HepG2 (cell line): ENCODE results near the gene SHF. TPM values are rescaled to one million over a fixed set of nuclear protein-coding genes. Genes with fewer than 3 reads are reported as not detected.
A peak's percentile ranks its signal among the peaks of the same experiment; 100 is the strongest.

Experiments used
- ATAC-seq: fragments of 200-7000 bp; cut with Tn5 transposase; 3 replicates; pipeline ENCODE4 v1.9.1; 2020; ENCODE audit warnings: mild to moderate bottlenecking, moderate library complexity
- BruUV-seq: library from RNA; stranded (reverse); fragments of 400-500 nt; replicated peaks from 2 replicates; lab custom pipeline; 2021; lab: Mats Ljungman, UMichigan
- CTCF ChIA-PET: fragments of 300-600 bp; formaldehyde crosslinking; extraction: SDS; loops from one replicate; lab custom pipeline; 2021; ENCODE audit warnings: low total read pairs, inconsistent platforms, low intra/inter-chr PET ratio; lab: Yijun Ruan, JAX
- POLR2A ChIA-PET: fragments of 350-600 bp; sonication (Branson Sonifier 250); formaldehyde crosslinking; loops from one replicate; lab custom pipeline; 2020; ENCODE audit warnings: antibody characterized with exemption, inconsistent platforms; lab: Yijun Ruan, JAX
- DNase-seq: peaks from one replicate; pipeline ENCODE4 v3.0.0-alpha.2; 2015; ENCODE audit warnings: low spot score
- FAIRE-seq: peaks from 3 replicates; lab custom pipeline; 2011; peaks lifted over from hg19 to GRCh38; lab: Jason Lieb, UNC
- H2AFZ ChIP-seq: one replicate; pipeline ENCODE4 v1.6.1; 2011; ENCODE audit warnings: low read length, inconsistent platforms
- H3K27ac ChIP-seq: fragments of 300-600 bp; 3 replicates; pipeline ENCODE4 v1.8.0; 2011; ENCODE audit warnings: mixed run types, mild to moderate bottlenecking, mixed read lengths, low read length, inconsistent platforms; ENCODE audit not compliant: insufficient read depth; ENCODE audit errors: extremely low read length
- H3K27me3 ChIP-seq, 2 experiments: fragments of 200-600 bp in 1 of 2; 2 replicates in 1 of 2; 3 replicates in 1 of 2; pipeline versions ENCODE4 v1.6.0 to v1.8.0; 2011; ENCODE audit warnings: low read length in 2 of 2, mild to moderate bottlenecking in 2 of 2, moderate library complexity in 2 of 2, inconsistent platforms in 1 of 2; ENCODE audit not compliant: insufficient read depth in 2 of 2, control insufficient read depth in 1 of 2
- H3K36me3 ChIP-seq, 2 experiments: fragments of 200-600 bp in 1 of 2; replicated peaks in 1 of 2; 2 replicates in 1 of 2; 3 replicates in 1 of 2; pipeline versions ENCODE4 v1.5.1 to v1.8.0; 2011; ENCODE audit warnings: low read length in 2 of 2, inconsistent platforms in 1 of 2; ENCODE audit not compliant: insufficient read depth in 2 of 2, control insufficient read depth in 1 of 2
- H3K4me1 ChIP-seq: 2 replicates; pipeline ENCODE4 v1.5.1; 2012; ENCODE audit warnings: low read length, inconsistent platforms; ENCODE audit not compliant: insufficient read depth
- H3K4me2 ChIP-seq: 2 replicates; pipeline ENCODE4 v1.6.0; 2011; ENCODE audit warnings: low read depth, low read length, inconsistent platforms
- H3K4me3 ChIP-seq, 3 experiments: fragments of 200-600 bp in 1 of 3; sonication (generic), shearing (Covaris generic) in 1 of 3; replicated peaks in 1 of 3; 2 replicates each; pipeline ENCODE4 v1.5.1; 2011 to 2016; ENCODE audit warnings: low read length in 3 of 3, inconsistent platforms in 2 of 3, low read depth in 2 of 3, mild to moderate bottlenecking in 2 of 3, control low read depth in 1 of 3, mixed read lengths in 1 of 3; ENCODE audit not compliant: insufficient read depth in 1 of 3
- H3K79me2 ChIP-seq: one replicate; pipeline ENCODE4 v1.6.1; 2011; ENCODE audit warnings: low read length, inconsistent platforms; ENCODE audit not compliant: insufficient read depth
- H3K9ac ChIP-seq: 2 replicates; pipeline ENCODE4 v1.6.0; 2011; ENCODE audit warnings: mild to moderate bottlenecking, low read depth, low read length, inconsistent platforms; ENCODE audit not compliant: insufficient read depth
- H3K9me3 ChIP-seq: 2 replicates; pipeline ENCODE4 v1.5.1; 2012; ENCODE audit warnings: mild to moderate bottlenecking, low read length
- H4K20me1 ChIP-seq: 2 replicates; pipeline ENCODE4 v1.6.0; 2011; ENCODE audit warnings: inconsistent platforms, mild to moderate bottlenecking, low read length, moderate library complexity; ENCODE audit not compliant: insufficient read depth
- HMG20A ChIP-seq: IDR thresholded peaks from 2 replicates; pipeline ENCODE4 v1.6.1; 2016; ENCODE audit warnings: borderline replicate concordance
- SNAPC4 ChIP-seq: sonication (generic); formaldehyde crosslinking; IDR thresholded peaks from 2 replicates; pipeline ENCODE4 v1.4.0; 2020; ENCODE audit warnings: mild to moderate bottlenecking, missing genetic modification reagents
- YY1 ChIP-seq: IDR thresholded peaks from 2 replicates; pipeline ENCODE4 v1.6.1; 2011; ENCODE audit warnings: low read length, low read depth, moderate library complexity, mild to moderate bottlenecking; ENCODE audit not compliant: insufficient read depth, insufficient replicate concordance
- ZNF572 ChIP-seq: sonication (generic); formaldehyde crosslinking; IDR thresholded peaks from 2 replicates; pipeline ENCODE4 v1.5.1; 2020; ENCODE audit warnings: mild to moderate bottlenecking, missing genetic modification reagents
- WGBS: methylation state at CpG from one replicate; pipeline ENCODE4 v1.1.6; 2017; ENCODE audit warnings: low lambda C conversion rate; 5-methylcytosine and 5-hydroxymethylcytosine counted together
- in situ Hi-C: cut with HindIII; loops from 2 replicates; pipeline ENCODE4 v1.10.0; 2017; ENCODE audit warnings: low pct_unique_long_range_greater_than_20kb; ENCODE audit not compliant: extremely low pct_ligation_motif_present
- intact Hi-C: fragments of 100-400 bp; cut with micrococcal nuclease; formaldehyde crosslinking; loops from one replicate; pipeline ENCODE4 v1.10.0; 2022; ENCODE audit not compliant: unreplicated experiment
- polyA plus RNA-seq, 8 experiments: library from polyadenylated mRNA; depleted of rRNA in 3 of 8; stranded (reverse) in 7 of 8; unstranded in 1 of 8; fragments of >200 nt; fragmentation: Illumina TruSeq in 4 of 8; extraction: Trizol in 4 of 8; gene quantifications; 2 replicates each; pipeline versions ENCODE4 v1.2.1 to v1.2.3, GENCODE V29; 2011 to 2016; ENCODE audit warnings: low read depth in 4 of 8, missing spikeins in 1 of 8, mixed read lengths in 1 of 8; ENCODE audit not compliant: insufficient read depth in 1 of 8
- total RNA-seq, 5 experiments: library from RNA; depleted of rRNA; stranded (reverse); fragments of >200 nt; fragmentation: Illumina TruSeq; extraction: Trizol; gene quantifications; 2 replicates each; pipeline ENCODE4 v1.2.3, GENCODE V29; 2016; ENCODE audit warnings: low read depth in 1 of 5

The SHF gene
- total and polyA plus RNA-seq, 2 of the 13 experiments (the other 11 are each of a cell fraction or from before 2014, with no cell fraction given), result 20.9 to 25.5 TPM

- TF ChIP-seq YY1, result no peak
- TF ChIP-seq ZNF572 (CRISPR knock-in tag), result no peak
Measured at GRCh38 chr15:45221967-45222366, 34.2 kb upstream of the SHF start (continued).

GRCh38 chr15:45221053-45221599 lies 33.4 kb upstream of the SHF start:
- Histone ChIP-seq H3K9ac (no peak overlapping the region), H3K4me3 (no peak overlapping the region), H4K20me1 (no peaks in the 10 kb centered on the region), H3K79me2 (no peaks in the 10 kb centered on the region), H3K4me2 (no peak overlapping the region), H2AFZ (no peak overlapping the region), H3K9me3 (no peaks in the 10 kb centered on the region), H3K27me3 (no peaks in the 10 kb centered on the region), H3K27ac (no peak overlapping the region), H3K36me3 (no peaks in the 10 kb centered on the region), H3K4me1 (peaks cover 9% of the 10 kb centered on the region; the same call in 1 of the 2 replicates)
- FAIRE-seq, result no peak
- TF ChIP-seq SNAPC4 (CRISPR knock-in tag), result 0 out of 2 replicates have a peak, but pooled peaks have one; percentile 28
- TF ChIP-seq HMG20A, result no peak
- no TSS peak for BruUV-seq
- ATAC-seq, result no peak
- 96% methylated on average over 2 of the region's 2 CpGs for WGBS
- intact Hi-C loops (no loop called here), in situ Hi-C loops (no loop called here)
- POLR2A ChIA-PET, result no interaction called here
- CTCF ChIA-PET, result no interaction called here
- no peak for DNase-seq
